Jurkat, Clone E6-1 (cell line): ENCODE data around the gene CACNG8.

Experiments
- DNase-seq: peaks from one replicate; pipeline ENCODE4 v3.0.0-alpha.2; 2011; ENCODE audit warnings: low read depth, low spot score
- H3K4me3 ChIP-seq: 2 replicates; pipeline ENCODE4 v1.5.1; 2011; ENCODE audit warnings: mild to moderate bottlenecking, low read length, control low read depth, moderate library complexity

The CACNG8 gene

DNA sequence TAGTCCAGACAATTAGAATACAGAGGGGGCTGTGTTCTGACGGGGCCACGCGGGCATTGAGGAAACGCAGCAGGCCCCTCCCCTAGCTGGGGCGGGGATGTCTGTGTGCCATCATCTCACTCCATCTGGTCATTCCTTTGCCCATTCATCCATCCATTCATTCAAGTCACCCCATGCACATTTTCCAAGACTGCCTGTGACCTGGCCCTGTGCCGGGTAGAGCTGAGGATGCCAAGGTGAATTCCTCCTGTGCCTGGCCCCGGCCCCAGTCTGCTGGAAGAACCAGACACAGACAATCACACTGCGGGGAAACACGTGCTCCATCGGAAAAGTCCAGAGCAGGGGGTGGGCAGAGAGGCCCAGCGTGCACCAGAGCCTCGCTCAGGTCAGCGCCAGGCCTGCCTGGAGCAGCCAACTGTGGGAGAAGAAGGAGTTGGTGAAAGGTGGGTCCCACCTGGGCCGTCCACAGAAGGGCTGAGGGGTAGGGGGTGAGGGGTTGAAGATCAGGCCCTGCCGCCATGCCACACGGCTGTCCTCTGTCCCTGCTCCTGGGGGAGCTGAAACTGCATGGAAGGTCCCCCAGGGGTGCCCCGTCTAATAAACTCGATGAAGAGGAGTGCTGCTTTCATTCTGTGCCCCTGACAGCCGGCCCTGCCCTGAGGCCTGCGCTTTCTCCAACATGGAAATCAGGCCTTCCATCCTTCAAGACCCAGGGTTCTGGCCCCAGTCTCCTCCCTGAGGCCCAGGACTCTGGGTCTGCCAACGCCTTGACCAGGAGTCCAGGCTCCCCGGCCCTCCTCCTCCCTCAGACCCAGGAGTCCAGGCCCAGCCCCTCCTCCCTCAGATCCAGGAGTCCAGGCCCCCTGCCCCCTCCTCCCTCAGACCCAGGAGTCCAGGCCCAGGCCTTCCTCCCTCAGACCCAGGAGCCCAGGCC lies 27.1 kb downstream of the CACNG8 start:
- no peak for DNase-seq

GRCh38 chr19:53991224-53992113 lies 28.7 kb downstream of the CACNG8 start, which contains the start of gene CACNG6:
TSS of gene CACNG6 (plus strand) at chr19:53991637. CDS start at chr19:53992878, 1,241 bp downstream.
- no peak within 1 kb of the TSS for H3K4me3 ChIP-seq
- no peak for DNase-seq

More for the DNA sequence above, 27.1 kb downstream of the CACNG8 start:
- no peak overlapping the region for H3K4me3 ChIP-seq

DNA sequence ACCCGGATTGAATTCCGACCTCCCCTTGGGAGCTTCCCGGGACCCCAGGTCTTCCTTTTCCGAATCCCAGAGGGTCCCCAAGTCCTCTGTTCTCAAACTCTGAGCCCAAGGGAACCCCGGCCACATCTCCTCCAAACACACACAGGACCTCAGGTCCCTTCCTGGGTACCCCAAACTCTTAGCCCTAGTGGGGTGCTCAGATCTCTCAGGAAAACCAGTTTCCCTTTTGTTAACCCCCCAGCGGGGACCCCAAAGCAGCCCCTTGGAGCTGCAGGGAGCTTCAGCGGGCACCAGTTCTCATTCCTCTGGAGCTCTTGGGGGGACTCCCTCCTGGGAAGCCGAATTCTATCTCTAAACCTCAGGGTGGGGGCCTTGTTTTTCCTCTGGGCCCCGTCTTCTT lies 29.5 kb downstream of the CACNG8 start:
- DNase-seq, result no peak
- H3K4me3 ChIP-seq, result no peak overlapping the region

GRCh38 chr19:53992815-53993214 lies 30.1 kb downstream of the CACNG8 start:
- no peak for DNase-seq
- H3K4me3 ChIP-seq, result no peak overlapping the region

- DNase-seq, result no peak
- no peak overlapping the region for H3K4me3 ChIP-seq
Observed at GRCh38 chr19:53993448-53993847, 30.7 kb downstream of the CACNG8 start.

DNA sequence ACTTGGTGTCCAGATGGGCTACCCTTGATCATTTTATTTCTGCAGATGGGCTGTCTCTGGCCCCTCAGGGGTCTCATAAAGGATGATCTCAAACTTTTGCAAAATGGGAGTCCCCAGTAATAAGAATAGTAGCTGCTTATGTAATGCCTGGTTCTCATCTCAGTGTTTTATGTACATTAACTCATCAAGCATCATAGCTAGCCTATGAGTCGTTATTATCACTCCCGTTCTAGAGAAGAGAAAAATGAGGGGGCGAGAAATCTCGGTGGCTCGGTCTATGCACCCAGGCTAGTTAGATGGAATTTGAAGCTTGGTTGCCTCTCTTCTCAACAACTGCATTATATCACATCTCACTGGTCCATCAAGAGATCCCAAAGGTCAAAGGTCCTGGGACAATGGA lies 32.1 kb downstream of the CACNG8 start:
- no peak for DNase-seq

DNA sequence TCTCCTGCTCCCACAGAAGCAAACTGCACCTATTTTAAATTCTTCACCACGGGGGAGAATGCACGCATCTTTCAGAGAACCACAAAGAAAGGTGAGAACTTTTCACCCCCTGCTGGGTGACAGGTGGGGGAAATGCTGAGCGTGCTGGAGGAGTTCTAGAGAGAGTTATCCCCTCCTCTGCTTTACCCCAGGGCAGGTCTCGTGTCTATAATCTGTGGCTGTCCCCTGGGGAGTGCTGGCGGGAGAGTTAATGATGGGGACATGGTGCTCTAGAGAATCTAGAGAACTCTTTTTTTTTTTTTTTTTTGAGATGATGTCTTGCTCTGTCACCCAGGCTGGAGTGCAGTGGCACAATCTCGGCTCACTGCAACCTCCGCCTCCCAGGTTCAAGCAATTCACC lies 35.5 kb downstream of the CACNG8 start:
- no peak for DNase-seq
- no peak overlapping the region for H3K4me3 ChIP-seq

More for the DNA sequence above, 32.1 kb downstream of the CACNG8 start:
- no peak overlapping the region for H3K4me3 ChIP-seq

DNA sequence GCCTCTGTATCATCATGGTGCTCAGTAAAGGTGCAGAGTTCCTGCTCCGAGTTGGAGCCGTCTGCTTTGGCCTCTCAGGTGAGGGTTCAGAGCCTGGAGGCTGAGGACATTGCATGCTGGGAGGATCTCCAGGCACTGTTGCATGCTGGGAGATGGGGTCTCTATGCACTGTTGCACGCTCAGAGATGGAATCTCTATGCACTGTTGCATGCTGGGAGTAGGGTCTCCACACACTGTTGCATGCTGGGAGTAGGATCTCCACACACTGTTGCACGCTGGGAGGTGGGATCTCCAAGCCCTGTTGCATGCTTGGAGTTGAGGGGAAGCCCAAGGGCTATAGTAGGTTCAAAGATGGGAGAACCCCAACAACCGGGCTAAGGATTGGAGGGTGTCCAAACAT lies 37.0 kb downstream of the CACNG8 start:
- no peak for DNase-seq
- no peak overlapping the region for H3K4me3 ChIP-seq

- DNase-seq, result no peak
Observed at GRCh38 chr19:54001496-54001895, 38.8 kb downstream of the CACNG8 start.

DNA sequence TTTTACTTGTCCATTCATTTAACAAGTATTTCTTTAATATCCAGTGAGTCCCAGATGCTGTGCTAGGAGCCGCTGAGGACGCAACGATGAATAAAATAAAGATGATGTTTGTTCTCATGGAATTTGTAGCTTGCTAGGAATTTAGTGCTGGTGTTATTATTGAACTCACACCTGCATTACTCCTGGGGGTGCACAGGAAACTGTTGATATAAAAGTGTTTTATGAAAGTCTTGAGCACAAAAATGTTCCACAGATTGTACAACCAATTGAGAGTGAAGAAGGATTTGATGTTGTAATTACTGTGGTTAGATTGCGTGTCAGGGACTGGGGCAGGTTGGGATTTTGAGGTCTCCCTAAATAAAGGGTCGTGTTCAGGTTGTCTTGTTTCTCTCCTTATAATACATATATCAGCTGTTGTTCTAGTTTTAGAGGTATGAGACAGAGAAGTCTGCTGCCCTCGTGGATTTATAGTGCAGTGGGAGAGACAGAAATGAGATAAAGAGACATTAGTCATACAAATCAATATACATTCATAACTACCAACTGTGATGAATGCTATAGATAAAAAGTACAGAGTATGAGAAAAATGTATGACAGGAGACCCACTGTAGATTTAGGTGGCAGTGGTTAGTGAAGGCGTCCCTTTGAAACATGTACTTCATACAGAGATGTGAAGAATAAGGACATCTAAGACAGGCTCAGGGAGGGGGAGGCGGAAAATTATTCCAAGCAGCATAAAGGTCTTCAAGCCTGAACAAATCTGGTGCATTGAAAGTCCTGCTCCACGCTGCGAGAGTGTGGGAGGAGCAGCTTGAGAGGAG lies 40.0 kb downstream of the CACNG8 start:
- no peak overlapping the region for H3K4me3 ChIP-seq
- no peak for DNase-seq

More at GRCh38 chr19:54001496-54001895, 38.8 kb downstream of the CACNG8 start:
- H3K4me3 ChIP-seq, result no peak overlapping the region

DNA sequence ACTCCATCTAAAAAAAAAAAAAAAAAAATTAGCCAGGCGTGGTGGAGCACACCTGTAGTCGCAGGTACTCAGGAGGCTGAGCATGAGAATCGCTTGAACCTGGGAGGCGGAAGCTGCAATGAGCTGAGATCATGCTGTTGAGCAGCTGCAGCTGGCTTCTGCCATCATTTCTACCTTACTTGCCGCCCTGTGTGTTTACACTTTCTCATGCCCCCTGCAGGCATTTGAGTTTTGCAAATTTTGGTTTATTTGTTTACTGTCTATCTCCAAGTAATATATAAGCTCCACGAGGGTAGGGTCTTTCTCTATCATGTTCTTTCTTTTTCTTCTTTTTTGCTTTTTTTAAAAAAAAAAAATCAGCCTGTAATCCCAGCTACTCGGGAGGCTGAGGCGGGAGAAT lies 46.7 kb downstream of the CACNG8 start:
- DNase-seq, result no peak
- no peak overlapping the region for H3K4me3 ChIP-seq

GRCh38 chr19:54010474-54010873 lies 47.7 kb downstream of the CACNG8 start:
- DNase-seq, result no peak

DNA sequence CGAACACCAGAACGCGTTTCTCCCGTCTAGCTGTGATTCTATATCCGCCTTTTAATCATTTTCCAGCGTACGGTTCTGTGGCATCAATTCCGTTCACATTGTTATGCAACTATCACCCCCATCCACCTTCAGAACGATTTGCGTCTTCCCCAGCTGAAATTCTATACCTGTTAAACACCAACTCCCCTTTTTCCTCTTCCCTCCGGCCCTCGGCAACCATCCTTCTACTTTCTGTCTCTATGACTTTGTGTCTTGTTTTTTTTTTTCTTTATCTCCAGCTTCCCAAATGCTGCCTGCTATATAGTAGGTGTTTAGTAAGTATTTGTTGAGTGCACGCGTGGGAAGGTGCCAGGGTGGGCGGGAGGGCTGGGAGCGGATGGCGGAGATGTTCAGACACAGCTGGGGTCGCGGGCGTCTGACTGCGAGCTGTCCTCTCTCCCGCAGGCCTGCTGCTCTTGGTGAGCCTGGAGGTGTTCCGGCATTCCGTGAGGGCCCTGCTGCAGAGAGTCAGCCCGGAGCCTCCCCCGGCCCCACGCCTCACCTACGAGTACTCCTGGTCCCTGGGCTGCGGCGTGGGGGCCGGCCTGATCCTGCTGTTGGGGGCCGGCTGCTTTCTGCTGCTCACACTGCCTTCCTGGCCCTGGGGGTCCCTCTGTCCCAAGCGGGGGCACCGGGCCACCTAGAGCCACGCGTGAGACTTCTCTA lies 48.9 kb downstream of the CACNG8 start:
- no peak overlapping the region for H3K4me3 ChIP-seq
- no peak for DNase-seq

More at GRCh38 chr19:54010474-54010873, 47.7 kb downstream of the CACNG8 start:
- no peak overlapping the region for H3K4me3 ChIP-seq

DNA sequence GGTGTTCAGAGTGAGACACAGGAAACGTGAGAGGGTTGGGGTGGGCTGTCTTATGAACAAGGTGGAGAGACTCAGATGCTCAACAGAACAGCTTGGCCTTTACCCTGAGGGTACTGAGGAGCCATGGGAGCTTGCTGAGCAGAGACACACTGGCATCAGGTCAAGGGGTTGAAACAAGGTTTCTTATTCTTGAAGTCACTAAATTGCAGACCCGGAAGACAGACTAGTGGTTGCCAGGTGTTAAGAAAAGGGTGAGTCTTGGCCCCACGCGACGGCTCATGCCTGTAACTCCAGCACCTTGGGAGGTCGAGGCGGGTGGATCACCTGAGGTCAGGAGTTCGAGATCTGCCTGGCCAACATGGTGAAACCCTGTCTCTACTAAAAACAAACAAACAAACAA lies 51.1 kb downstream of the CACNG8 start:
- no peak overlapping the region for H3K4me3 ChIP-seq
- DNase-seq, result no peak

DNA sequence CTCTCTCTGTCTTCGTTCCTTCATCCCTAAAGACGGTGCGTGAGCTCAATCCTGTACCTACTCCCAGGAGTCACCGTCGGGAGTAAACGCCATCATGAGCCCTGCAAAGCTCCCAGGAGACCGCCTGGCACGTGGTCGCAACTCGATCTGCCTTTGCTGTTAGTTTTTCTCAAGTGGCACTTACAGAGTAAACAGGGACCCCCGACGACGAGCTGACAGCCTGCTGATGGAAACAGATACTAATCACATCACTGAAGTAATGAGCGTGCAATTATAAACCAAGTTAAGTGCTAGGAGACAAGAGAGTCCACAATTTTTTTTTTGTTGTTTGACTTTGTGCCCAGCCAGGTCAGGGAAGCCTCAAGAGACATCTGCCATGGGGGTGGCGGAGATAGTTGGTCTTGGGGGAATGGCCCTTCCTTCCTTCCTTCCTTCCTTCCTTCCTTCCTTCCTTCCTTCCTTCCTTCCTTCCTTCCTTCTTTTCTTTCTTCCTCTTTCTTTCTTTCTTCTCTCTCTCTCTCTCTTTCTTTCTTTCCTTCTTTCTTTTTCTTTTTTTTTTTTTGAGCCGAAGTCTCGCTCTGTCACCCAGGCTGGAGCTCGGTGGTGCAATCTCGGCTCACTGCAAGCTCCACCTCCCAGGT lies 52.3 kb downstream of the CACNG8 start:
- H3K4me3 ChIP-seq, result no peak overlapping the region
- DNase-seq, result no peak

- no peak for DNase-seq
- H3K4me3 ChIP-seq, result no peak overlapping the region
Observed at GRCh38 chr19:54017261-54017660, 54.5 kb downstream of the CACNG8 start.

DNA sequence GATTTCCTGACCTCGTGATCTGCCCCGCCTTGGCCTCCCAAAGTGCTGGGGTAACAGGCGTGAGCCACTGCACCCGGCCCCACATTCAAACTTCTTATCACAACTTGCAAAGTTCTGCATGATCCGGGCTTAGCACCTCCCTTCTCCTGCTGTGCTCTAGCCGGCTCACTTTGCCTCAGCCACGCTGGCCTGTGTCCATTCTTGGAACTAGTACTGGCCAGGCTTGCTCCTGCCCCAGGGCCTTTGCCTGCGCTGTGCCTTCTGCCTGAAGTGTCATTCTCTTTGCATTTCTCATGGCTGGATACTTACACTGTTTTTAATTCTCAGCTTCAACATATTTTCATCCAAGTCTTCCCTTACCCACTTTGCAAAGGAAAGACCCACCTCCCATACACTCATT lies 58.6 kb downstream of the CACNG8 start:
- no peak overlapping the region for H3K4me3 ChIP-seq
- DNase-seq, result no peak

- no peak overlapping the region for H3K4me3 ChIP-seq
- no peak for DNase-seq
Observed at GRCh38 chr19:54021932-54022331, 59.2 kb downstream of the CACNG8 start.
